B cell (primary cell): ENCODE results near the gene PPP2R3A. TPM values are rescaled to one million over a fixed set of nuclear protein-coding genes. Genes with fewer than 3 reads are reported as not detected.

Experiments used
- ATAC-seq: fragments of 200-7000 bp; cut with Tn5 transposase; one replicate; pipeline ENCODE4 v1.10.0; 2021; ENCODE audit warnings: low read depth, mild to moderate bottlenecking, moderate number of reproducible peaks, moderate library complexity
- CTCF ChIA-PET: fragments of 350-600 bp; sonication (Branson Sonifier 250); formaldehyde crosslinking; loops from one replicate; lab custom pipeline; 2021; ENCODE audit warnings: antibody characterized with exemption, inconsistent platforms; lab: Charles Lee
- POLR2A ChIA-PET: fragments of 350-600 bp; sonication (Branson Sonifier 250); formaldehyde crosslinking; loops from one replicate; lab custom pipeline; 2021; ENCODE audit warnings: antibody characterized with exemption; lab: Charles Lee
- DNase-seq: peaks from one replicate; pipeline ENCODE4 v3.0.0; 2013
- H2AFZ ChIP-seq: 2 replicates; pipeline ENCODE4 v1.6.1; 2012; ENCODE audit warnings: mild to moderate bottlenecking, low read depth, low read length; ENCODE audit not compliant: insufficient read depth, poor library complexity, severe bottlenecking
- H3K27ac ChIP-seq, 2 donors: 1 replicate in 1 of 2; 2 replicates in 1 of 2; pipeline ENCODE4 v1.5.1; 2012 to 2013; ENCODE audit warnings: low read length in 2 of 2, mild to moderate bottlenecking in 2 of 2, moderate library complexity in 1 of 2
- H3K27me3 ChIP-seq, 4 experiments: fragments of 200-600 bp in 1 of 4; sonication (generic) in 1 of 4; replicated peaks in 1 of 4; 1 replicate in 2 of 4; 2 replicates in 2 of 4; pipeline versions ENCODE4 v1.6.1 to v1.7.0; 2013 to 2016; ENCODE audit warnings: low read length in 3 of 4, mild to moderate bottlenecking in 2 of 4, mixed read lengths in 1 of 4, moderate library complexity in 1 of 4; ENCODE audit not compliant: insufficient read depth in 4 of 4, control insufficient read depth in 3 of 4; ENCODE audit errors: control extremely low read depth in 1 of 4
- H3K36me3 ChIP-seq, 2 experiments: replicated peaks in 1 of 2; 1 replicate in 1 of 2; 2 replicates in 1 of 2; pipeline versions ENCODE4 v1.6.1 to v1.7.1; 2013; ENCODE audit warnings: low read length in 1 of 2; ENCODE audit not compliant: insufficient read depth in 2 of 2, control insufficient read depth in 1 of 2; ENCODE audit errors: control extremely low read depth in 1 of 2, extremely low read depth in 1 of 2
- H3K4me1 ChIP-seq, 2 donors: fragments of 200-600 bp in 1 of 2; sonication (generic) in 1 of 2; 1 replicate in 1 of 2; 2 replicates in 1 of 2; pipeline versions ENCODE4 v1.5.1 to v1.6.1; 2013 to 2017; ENCODE audit warnings: low read length in 2 of 2; ENCODE audit not compliant: control insufficient read depth in 2 of 2, insufficient read depth in 2 of 2
- H3K4me2 ChIP-seq: replicated peaks from 2 replicates; pipeline ENCODE3; 2012; ENCODE audit warnings: mild to moderate bottlenecking, low read depth, low read length; ENCODE audit not compliant: poor library complexity, severe bottlenecking
- H3K4me3 ChIP-seq, 5 experiments: fragments of 200-600 bp in 1 of 5; sonication (generic) in 1 of 5; 1 replicate in 3 of 5; 2 replicates in 2 of 5; pipeline versions ENCODE4 v1.5.1 to v1.7.0; 2011 to 2016; ENCODE audit warnings: low read length in 4 of 5, mild to moderate bottlenecking in 4 of 5, low read depth in 2 of 5, control low read depth in 1 of 5, moderate library complexity in 1 of 5; ENCODE audit not compliant: insufficient read depth in 1 of 5; ENCODE audit errors: control extremely low read depth in 1 of 5, extremely low read depth in 1 of 5
- H3K79me2 ChIP-seq: fragments of 200-600 bp; sonication (generic); one replicate; pipeline ENCODE4 v1.6.0; 2016; ENCODE audit warnings: low read length; ENCODE audit not compliant: control insufficient read depth, insufficient read depth
- H3K9ac ChIP-seq: fragments of 200-600 bp; sonication (generic); 2 replicates; pipeline ENCODE4 v1.6.1; 2017; ENCODE audit warnings: mild to moderate bottlenecking, low read length, moderate library complexity
- H3K9me3 ChIP-seq, 3 donors: one replicate each; pipeline versions ENCODE4 v1.6.1 to v1.7.1; 2013; ENCODE audit warnings: low read length in 2 of 3; ENCODE audit not compliant: control insufficient read depth in 2 of 3, insufficient read depth in 1 of 3; ENCODE audit errors: control extremely low read depth in 1 of 3
- H4K20me1 ChIP-seq: 2 replicates; pipeline ENCODE4 v1.6.0; 2012; ENCODE audit warnings: mild to moderate bottlenecking, low read length; ENCODE audit not compliant: insufficient read depth, control insufficient read depth, poor library complexity, severe bottlenecking
- H3K27ac Mint-ChIP-seq: one replicate; pipeline ENCODE4 v1.8.0; 2021; ENCODE audit warnings: mixed read lengths
- H3K27me3 Mint-ChIP-seq: one replicate; pipeline ENCODE4 v1.8.0; 2021; ENCODE audit warnings: mixed read lengths
- H3K4me1 Mint-ChIP-seq: one replicate; pipeline ENCODE4 v1.8.0; 2021; ENCODE audit warnings: mixed read lengths
- H3K4me3 Mint-ChIP-seq: one replicate; pipeline ENCODE4 v1.8.0; 2021; ENCODE audit warnings: mixed read lengths
- H3K9me3 Mint-ChIP-seq: one replicate; pipeline ENCODE4 v1.8.0; 2022; ENCODE audit warnings: mixed read lengths; ENCODE audit not compliant: insufficient read depth
- EZH2 ChIP-seq: IDR thresholded peaks from 2 replicates; pipeline ENCODE4 v1.6.1; 2012; ENCODE audit warnings: borderline replicate concordance, low read depth, mild to moderate bottlenecking, moderate library complexity, low read length; ENCODE audit not compliant: insufficient read depth, poor library complexity, severe bottlenecking
- WGBS: methylation state at CpG from one replicate; pipeline ENCODE4 v1.1.5; 2013; ENCODE audit warnings: missing lambda C conversion rate; ENCODE audit not compliant: insufficient coverage; 5-methylcytosine and 5-hydroxymethylcytosine counted together
- intact Hi-C: fragments of 100-400 bp; cut with micrococcal nuclease; formaldehyde crosslinking; loops from one replicate; pipeline ENCODE4 v1.10.0; 2022
- polyA plus RNA-seq: library from polyadenylated mRNA; depleted of rRNA; stranded (reverse); fragments of >200 nt; gene quantifications from 2 replicates; pipeline ENCODE4 v1.2.3, GENCODE V29; 2012
- total RNA-seq, 2 donors: library from RNA; stranded (reverse); fragments of 120-200 nt in 1 of 2; gene quantifications; 1 replicate in 1 of 2; 2 replicates in 1 of 2; pipeline versions ENCODE4 v1.2.3 to v1.2.4, GENCODE V29; 2013 to 2022
- TF ChIP-seq, protein P1 (sequence below): fragments of 200-600 bp; IDR thresholded peaks from one replicate; pipeline ENCODE4 v1.8.0; 2022; ENCODE audit warnings: antibody characterized with exemption, mild to moderate bottlenecking

The PPP2R3A gene
- total and polyA plus RNA-seq, 2 donors (not counting 1 experiment from before 2014, with no cell fraction given): 0.03 to 0.22 TPM

DNA sequence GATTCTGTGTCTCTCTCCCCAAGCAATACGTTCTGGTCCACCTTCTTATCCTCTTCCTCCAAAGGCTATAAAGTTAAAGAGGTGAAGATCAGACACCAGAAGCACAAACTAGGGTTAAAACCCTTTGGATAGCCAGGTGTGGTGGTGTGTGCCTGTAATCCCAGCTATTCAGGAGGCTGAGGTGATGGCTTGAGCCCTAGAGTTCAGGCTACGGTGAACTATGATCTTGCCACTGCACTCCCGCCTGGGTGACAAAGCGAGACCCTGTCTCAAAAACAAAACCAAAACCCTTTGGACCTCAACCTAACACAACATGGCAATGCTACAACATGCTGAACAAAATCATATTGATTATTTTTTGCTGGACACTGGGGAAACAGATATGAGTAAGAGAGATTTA, 187.4 kb downstream of the PPP2R3A start:
- POLR2A ChIA-PET: no interaction called here
- Mint-ChIP-seq H3K27me3 (no peaks in the 10 kb centered on the region), H3K4me3 (no peak overlapping the region), H3K27ac (no peak overlapping the region), H3K9me3 (no peaks in the 10 kb centered on the region), H3K4me1 (peaks cover 45% of the 10 kb centered on the region)
- DNase-seq (no peak), ATAC-seq (no peak)
- Histone ChIP-seq H3K79me2 (peaks cover 91% of the 10 kb centered on the region), H3K4me3 (no peak overlapping the region), H3K27me3 (no peaks in the 10 kb centered on the region), H4K20me1 (peaks cover 93% of the 10 kb centered on the region), H2AFZ (no peak overlapping the region), H3K4me2 (no peak overlapping the region), H3K9ac (no peak overlapping the region), H3K27ac (peak overlapping the region in 1 of 2 donors; percentile 17), H3K9me3 (no peaks in the 10 kb centered on the region), H3K36me3 (peaks cover 4 to 32% of the 10 kb centered on the region in 2 experiments), H3K4me1 (peaks cover 3 to 4% of the 10 kb centered on the region in 2 donors)
- no peak for TF ChIP-seq EZH2
- TF ChIP-seq, protein P1, sequence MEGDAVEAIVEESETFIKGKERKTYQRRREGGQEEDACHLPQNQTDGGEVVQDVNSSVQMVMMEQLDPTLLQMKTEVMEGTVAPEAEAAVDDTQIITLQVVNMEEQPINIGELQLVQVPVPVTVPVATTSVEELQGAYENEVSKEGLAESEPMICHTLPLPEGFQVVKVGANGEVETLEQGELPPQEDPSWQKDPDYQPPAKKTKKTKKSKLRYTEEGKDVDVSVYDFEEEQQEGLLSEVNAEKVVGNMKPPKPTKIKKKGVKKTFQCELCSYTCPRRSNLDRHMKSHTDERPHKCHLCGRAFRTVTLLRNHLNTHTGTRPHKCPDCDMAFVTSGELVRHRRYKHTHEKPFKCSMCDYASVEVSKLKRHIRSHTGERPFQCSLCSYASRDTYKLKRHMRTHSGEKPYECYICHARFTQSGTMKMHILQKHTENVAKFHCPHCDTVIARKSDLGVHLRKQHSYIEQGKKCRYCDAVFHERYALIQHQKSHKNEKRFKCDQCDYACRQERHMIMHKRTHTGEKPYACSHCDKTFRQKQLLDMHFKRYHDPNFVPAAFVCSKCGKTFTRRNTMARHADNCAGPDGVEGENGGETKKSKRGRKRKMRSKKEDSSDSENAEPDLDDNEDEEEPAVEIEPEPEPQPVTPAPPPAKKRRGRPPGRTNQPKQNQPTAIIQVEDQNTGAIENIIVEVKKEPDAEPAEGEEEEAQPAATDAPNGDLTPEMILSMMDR: no peak
- WGBS: 100% methylated on average over 1 of the region's 4 CpGs
- intact Hi-C loops: no loop called here
- CTCF ChIA-PET: no interaction called here

DNA sequence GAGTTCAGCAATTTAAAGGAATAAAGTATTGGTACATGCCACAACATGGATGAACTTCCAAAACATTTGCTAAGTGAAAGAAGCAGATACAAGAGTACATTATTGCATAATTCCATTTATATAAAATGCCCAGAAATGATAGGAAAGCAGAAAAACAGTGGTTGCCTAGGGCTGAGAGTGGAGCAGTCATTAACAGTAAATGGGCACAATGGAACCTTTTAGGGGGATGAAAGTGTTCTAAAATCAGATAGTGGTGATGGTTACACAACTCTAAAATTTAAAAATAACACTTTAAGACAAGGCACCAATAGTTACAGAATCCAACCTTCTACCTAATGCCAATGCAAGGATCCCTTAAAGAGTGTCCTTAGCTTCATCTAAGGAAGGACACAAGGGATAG, 196.0 kb downstream of the PPP2R3A start:
- H3K9me3 ChIP-seq: peaks cover 0 to 13% (median 0%) of the 10 kb centered on the region in 3 donors
- intact Hi-C loops: no loop called here
- no peak overlapping the region for H3K27ac Mint-ChIP-seq
- H4K20me1 ChIP-seq: peaks cover 98% of the 10 kb centered on the region
- no peak overlapping the region for H3K4me2 ChIP-seq
- DNase-seq (no peak), ATAC-seq (no peak)
- POLR2A ChIA-PET: no interaction called here
- H3K27me3 Mint-ChIP-seq: no peaks in the 10 kb centered on the region
- H3K9ac ChIP-seq: no peak overlapping the region
- CTCF ChIA-PET: no interaction called here
- H3K4me1 Mint-ChIP-seq: peaks cover 56% of the 10 kb centered on the region
- H3K27ac ChIP-seq: no peak overlapping the region
- no peak overlapping the region for H3K4me3 ChIP-seq
- H3K79me2 ChIP-seq: peaks cover 99% of the 10 kb centered on the region
- peaks cover 0 to 4% of the 10 kb centered on the region in 2 experiments for H3K36me3 ChIP-seq
- H3K9me3 Mint-ChIP-seq: peaks cover 2% of the 10 kb centered on the region
- no peak overlapping the region for H2AFZ ChIP-seq
- H3K27me3 ChIP-seq: no peaks in the 10 kb centered on the region
- H3K4me3 Mint-ChIP-seq: no peak overlapping the region
- TF ChIP-seq EZH2: no peak
- H3K4me1 ChIP-seq: peaks cover 16 to 17% of the 10 kb centered on the region in 2 donors
